Epithelial cell of esophagus (primary cell): ENCODE results near the gene SUN3.
"Not testable (repeated sequence)": the region's sequence is repeated elsewhere in the genome, so short reads cannot be mapped to it uniquely, and the experiment has no call there.

Source experiments
- DNase-seq: peaks from one replicate; pipeline ENCODE4 v3.0.0; 2010; ENCODE audit warnings: low read depth
- H3K4me3 ChIP-seq: 2 replicates; pipeline ENCODE4 v1.5.1; 2011; ENCODE audit warnings: mild to moderate bottlenecking, low read length, control low read depth
- TF ChIP-seq, protein P1 (sequence below): IDR thresholded peaks from 2 replicates; pipeline ENCODE4 v1.5.1; 2011; ENCODE audit warnings: low read depth, mild to moderate bottlenecking, low read length, control low read depth, inconsistent platforms; ENCODE audit not compliant: insufficient read depth; ENCODE audit errors: missing control alignments

SUN3 gene

DNA sequence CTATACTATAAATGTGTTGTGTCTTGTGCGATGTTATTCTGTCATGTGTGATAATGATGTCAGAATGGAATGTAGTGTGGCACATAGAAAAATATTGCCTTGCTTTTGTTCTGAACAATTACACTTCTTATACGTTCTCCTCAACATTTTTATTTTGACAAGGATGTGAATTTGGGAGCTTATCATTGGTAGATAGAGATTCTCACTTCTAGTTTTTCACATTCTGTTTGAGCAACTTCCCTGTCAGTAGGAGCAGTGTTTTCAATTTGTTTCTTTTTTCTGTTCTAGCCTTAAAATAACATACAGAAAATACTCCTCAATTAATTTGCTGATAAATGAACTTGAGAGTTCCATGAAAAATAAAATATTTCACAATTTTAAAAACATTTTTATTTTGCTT lies 17.6 kb downstream of the SUN3 start:
- H3K4me3 ChIP-seq, result no peak overlapping the region
- DNase-seq, result no peak

DNA sequence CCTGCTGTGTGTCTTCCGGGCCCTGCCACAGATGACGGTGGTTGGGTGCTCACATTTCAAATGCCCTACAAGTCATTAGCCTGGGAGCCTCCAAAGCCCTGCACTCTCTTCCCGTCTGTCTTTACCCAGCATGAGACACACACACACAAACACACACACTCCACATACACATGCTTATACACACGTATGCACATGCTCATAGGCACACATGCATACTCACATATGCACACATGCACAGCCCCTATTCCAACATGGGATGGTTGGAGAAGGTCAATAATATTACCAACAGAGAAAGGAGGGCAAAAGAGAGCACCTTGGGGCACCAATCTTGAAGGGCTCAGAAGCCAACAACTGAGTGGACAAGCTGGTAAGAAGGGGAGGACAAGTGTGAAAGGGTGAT lies 19.0 kb downstream of the SUN3 start:
- TF ChIP-seq, protein P1, sequence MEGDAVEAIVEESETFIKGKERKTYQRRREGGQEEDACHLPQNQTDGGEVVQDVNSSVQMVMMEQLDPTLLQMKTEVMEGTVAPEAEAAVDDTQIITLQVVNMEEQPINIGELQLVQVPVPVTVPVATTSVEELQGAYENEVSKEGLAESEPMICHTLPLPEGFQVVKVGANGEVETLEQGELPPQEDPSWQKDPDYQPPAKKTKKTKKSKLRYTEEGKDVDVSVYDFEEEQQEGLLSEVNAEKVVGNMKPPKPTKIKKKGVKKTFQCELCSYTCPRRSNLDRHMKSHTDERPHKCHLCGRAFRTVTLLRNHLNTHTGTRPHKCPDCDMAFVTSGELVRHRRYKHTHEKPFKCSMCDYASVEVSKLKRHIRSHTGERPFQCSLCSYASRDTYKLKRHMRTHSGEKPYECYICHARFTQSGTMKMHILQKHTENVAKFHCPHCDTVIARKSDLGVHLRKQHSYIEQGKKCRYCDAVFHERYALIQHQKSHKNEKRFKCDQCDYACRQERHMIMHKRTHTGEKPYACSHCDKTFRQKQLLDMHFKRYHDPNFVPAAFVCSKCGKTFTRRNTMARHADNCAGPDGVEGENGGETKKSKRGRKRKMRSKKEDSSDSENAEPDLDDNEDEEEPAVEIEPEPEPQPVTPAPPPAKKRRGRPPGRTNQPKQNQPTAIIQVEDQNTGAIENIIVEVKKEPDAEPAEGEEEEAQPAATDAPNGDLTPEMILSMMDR, result no peak
- no peak overlapping the region for H3K4me3 ChIP-seq
- DNase-seq, result no peak

More for the DNA sequence above, 17.6 kb downstream of the SUN3 start:
- TF ChIP-seq, protein P1, result no peak

DNA sequence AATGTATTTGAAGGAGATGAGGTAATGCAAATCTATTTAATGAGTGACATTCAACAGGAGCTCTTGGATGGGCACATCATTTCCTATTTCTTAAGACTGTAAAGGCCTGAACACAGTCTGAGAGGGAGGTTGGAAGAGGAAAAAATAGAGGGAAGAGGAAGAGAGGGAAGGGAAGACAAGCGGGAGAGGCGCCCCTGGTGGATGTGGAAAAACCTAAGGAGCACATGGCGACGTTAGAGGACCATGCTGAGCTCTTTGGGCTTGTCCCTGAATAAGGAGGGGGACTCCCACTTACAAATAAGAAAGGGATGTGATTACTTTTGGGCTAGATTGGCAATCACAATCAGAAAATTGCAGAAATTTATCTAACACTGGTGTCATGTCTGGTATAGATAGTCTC lies 19.6 kb downstream of the SUN3 start:
- DNase-seq, result no peak
- TF ChIP-seq, protein P1, result no peak
- no peak overlapping the region for H3K4me3 ChIP-seq

DNA sequence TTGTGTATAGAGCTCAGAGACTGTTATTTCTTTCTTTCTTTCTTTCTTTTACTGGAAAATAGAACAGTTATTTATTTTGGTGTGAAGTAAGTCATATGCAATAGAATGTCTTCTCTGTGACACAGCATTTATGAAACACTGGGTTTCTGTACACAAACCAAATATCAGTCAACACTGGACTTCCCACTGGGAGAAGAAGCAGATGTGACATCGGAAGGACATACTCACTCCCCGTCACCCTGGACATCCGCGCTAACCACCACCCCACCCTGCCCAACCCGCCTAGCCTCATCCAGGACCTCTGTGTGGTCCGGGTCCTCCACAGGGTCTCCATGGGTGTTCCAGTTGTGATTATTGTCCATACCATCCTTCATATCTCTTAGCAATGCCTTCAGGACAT lies 22.0 kb downstream of the SUN3 start:
- TF ChIP-seq, protein P1, result no peak
- H3K4me3 ChIP-seq, result no peak overlapping the region
- DNase-seq, result no peak

DNA sequence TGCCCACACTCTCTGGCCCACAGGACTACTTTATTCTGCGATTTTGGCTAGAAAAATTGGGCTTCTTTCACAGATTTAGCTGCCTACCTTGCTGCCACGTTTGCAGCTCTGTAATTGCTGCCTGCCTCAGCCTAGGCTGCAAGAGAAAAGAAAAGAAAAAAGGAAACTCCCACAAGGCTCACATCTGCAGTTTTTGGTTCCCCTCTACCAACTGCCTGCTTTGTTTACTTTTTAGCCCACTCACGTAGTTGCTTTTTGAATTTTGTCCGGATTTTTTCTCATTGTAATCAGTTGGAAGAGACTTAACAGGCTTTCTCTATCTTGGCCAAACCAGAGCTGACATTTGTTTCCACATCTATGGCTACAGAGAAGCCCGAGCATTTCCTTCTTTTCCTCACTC lies 24.3 kb downstream of the SUN3 start:
- no peak for DNase-seq
- TF ChIP-seq, protein P1, result no peak
- H3K4me3 ChIP-seq, result no peak overlapping the region

DNA sequence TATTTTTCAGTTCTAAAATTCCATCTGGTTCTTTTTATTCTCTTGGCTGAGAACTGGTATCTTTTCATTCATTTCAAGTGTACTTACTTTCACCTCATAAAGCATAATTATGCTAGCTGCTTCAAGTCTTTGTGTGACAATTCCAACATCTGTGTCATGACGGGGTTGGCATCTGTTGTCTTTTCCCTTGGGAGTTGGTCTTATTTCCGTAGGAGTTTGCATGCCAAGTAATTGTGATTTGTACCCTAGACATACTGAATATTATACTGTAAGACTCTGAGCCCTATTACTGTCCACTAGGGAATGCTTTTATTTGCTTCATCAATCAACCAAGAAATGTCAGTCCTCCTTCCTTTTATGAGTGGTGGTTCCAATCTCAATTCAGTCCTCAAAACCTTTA lies 24.9 kb downstream of the SUN3 start:
- DNase-seq, result no peak
- no peak overlapping the region for H3K4me3 ChIP-seq
- TF ChIP-seq, protein P1, result no peak

DNA sequence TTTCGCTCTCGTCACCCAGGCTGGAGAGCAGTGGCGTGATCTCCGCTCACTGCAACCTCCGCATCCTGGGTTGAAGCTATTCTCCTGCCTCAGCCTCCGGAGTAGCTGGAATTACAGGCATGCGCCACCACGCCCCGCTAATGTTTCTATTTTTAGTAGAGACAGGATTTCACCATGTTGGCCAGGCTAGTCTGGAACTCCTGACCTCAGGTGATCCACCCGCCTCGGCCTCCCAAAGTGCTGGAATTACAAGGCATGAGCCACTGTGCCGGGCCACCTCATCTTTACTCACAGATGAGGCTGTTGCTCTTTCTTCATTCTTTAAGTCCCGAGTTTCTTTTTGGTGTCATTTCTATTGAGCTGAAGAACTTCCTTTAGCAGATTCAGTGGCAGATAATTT lies 28.7 kb downstream of the SUN3 start:
- peak; percentile 81 for DNase-seq
- H3K4me3 ChIP-seq, result not testable (repeated sequence)

DNA sequence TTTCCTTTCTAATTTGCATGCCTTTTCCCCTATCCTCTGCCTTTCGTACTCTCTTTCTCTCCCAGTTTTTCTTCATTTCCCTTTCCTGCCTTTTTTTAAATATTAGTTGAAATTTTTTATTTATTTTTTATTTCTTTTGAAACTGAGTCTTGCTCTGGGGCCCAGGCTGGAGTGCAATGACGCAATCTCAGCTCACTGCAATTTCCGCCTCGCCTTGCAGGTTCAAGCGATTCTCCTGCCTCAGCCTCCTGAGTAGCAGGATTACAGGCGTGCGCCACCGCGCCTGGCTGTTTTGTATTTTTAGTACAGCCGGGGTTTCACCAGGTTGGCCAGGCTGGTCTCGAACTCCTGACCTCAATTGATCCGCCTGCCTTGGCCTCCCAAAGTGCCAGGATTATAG lies 29.5 kb downstream of the SUN3 start:
- TF ChIP-seq, protein P1, result no peak
- no peak for DNase-seq
- no peak overlapping the region for H3K4me3 ChIP-seq
